ENCODE results near the gene SEZ6L2.

The SEZ6L2 gene

DNA sequence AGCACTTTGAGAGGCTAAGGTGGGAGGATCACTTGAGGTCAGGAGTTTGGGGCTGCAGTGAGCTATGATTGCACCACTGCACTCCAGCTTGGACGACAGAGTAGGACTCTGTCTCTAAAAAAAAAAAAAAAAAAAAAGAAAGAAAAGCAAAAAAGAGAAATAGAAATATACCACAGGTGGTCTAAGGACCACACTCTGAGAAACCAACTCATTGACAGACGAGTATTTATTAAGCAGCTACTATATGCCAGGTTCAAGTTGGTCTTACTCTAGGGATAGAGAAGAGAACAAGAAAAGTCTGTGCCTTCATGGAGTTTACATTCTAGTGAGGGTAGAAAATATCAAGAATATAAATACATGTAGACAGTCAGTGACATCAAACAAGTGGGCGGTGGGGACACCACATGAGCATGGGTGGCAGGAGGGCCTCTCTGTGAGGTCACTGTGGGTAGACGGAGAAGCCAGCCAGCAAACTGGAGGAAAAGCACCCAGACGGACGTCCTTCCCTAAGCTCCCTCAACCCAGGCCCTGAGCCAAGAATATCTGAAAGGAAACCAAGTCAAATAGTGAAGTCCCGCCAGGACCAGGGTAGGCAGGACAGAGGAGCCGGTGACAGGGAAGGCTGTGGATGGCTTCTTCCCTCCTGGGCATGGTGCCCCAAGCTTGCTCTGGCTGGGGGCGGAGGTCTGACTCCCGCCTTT is 41.1 kb downstream of the SEZ6L2 start:
- ChIA-PET POLR2A (interaction anchor here (0.9 kb wide), 1 partner anchor 30 kb away, joined by 3 read pairs; no protein-coding TSS in a partner anchor), CTCF (interaction anchor here (0.8 to 2.3 kb wide), 2 partner anchors 10 to 11 kb away, joined by 3 to 10 read pairs; no protein-coding TSS in a partner anchor)
- DNase-seq (ENCODE audit: extremely low spot score): no peak
- TF ChIP-seq L3MBTL2 (conservative IDR thresholded peaks at IDR 0.05) (no peak), ZNF384 (IDR thresholded peaks at IDR 0.05) (no peak), ELF4 (IDR thresholded peaks at IDR 0.05) (no peak), HDGF (IDR thresholded peaks at IDR 0.05; ENCODE audit: borderline replicate concordance) (no peak), SUZ12 (IDR thresholded peaks at IDR 0.05) (no peak), BHLHE40 (IDR thresholded peaks at IDR 0.05; ENCODE audit: borderline replicate concordance) (no peak), LEF1 (IDR thresholded peaks at IDR 0.05; ENCODE audit: borderline replicate concordance) (no peak), TARDBP (IDR thresholded peaks at IDR 0.05) (no peak)
- TF ChIP-seq, protein P1, sequence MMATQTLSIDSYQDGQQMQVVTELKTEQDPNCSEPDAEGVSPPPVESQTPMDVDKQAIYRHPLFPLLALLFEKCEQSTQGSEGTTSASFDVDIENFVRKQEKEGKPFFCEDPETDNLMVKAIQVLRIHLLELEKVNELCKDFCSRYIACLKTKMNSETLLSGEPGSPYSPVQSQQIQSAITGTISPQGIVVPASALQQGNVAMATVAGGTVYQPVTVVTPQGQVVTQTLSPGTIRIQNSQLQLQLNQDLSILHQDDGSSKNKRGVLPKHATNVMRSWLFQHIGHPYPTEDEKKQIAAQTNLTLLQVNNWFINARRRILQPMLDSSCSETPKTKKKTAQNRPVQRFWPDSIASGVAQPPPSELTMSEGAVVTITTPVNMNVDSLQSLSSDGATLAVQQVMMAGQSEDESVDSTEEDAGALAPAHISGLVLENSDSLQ (IDR thresholded peaks at IDR 0.05): no peak

DNA sequence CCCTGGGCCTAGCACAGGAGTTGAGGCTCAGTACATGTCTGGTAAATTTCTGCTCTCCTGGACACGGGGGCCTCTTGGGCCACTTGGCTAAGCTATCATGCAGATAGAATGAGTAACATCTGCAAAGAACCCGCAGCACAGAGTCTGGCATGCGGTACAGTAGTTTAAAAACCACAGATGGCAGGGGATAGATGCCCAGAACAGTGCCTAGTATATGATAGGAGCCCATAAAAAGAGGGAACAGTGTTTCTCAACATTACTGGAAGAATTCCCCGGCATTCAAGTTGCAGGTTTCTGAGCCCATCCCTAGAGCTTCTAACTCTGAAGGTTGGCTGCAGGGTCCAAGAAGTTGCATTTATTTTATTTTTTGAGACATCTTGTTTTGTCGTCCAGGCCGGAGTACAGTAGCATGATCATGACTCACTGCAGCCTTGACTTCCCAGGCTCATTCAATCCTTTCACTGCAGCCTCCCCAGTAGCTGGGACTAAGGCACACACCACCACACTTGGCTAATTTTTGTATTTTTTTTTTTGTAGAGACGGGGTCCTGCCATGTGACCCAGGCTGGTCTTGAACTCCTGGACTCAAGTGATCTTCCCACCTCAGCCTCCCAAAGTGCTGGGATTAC is 42.1 kb downstream of the SEZ6L2 start:
- CTCF ChIA-PET: interaction anchor here (2.3 kb wide), 1 partner anchor 9 kb away, joined by 10 read pairs; no protein-coding TSS in a partner anchor
- no peak for TF ChIP-seq SP1 (IDR thresholded peaks at IDR 0.05)
- TF ChIP-seq, protein P1 (IDR thresholded peaks at IDR 0.05): no peak
- no peak for TF ChIP-seq HDGF (IDR thresholded peaks at IDR 0.05; ENCODE audit: borderline replicate concordance)
- no peak for TF ChIP-seq SUZ12 (IDR thresholded peaks at IDR 0.05)
- no peak for TF ChIP-seq FOXA1 (IDR thresholded peaks at IDR 0.05)
- TF ChIP-seq ZNF384 (IDR thresholded peaks at IDR 0.05): no peak
- TF ChIP-seq LEF1 (IDR thresholded peaks at IDR 0.05; ENCODE audit: borderline replicate concordance): no peak
- POLR2A ChIA-PET: interaction anchor here (2.1 kb wide), 1 partner anchor 40 kb away, joined by 6 read pairs; no protein-coding TSS in a partner anchor
- no peak for DNase-seq (ENCODE audit: extremely low spot score)

DNA sequence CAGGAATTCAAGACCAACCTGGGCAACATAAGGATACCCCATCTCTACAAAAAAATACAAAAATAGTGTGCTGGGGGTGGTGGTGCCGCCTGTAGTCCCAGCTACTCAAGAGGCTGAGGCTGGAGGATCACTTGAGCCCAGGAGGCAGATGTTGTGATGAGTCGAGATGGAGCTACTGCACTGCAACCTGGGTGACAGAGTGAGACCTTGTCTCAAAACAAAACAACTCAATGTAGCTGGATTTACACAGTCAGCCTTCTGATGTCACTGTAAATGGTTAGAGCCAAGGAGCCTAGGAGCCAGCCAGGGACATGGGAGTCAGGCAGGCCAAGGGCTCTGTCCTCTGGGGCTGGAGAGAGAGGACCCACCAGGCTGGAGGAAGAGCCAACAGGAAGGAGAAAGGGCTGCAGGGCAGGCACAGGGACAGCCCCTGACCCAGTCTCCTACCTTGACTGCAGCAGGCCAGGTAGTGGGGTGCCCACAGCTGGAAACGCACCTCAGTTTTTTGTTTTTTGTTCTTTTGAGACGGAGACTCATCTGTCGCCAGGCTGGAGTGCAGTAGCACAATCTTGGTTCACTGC is 44.7 kb downstream of the SEZ6L2 start:
- POLR2A ChIA-PET: interaction anchor here (1.2 to 1.9 kb wide), 2 partner anchors 9 to 39 kb away, joined by 4 read pairs; partner anchors contain the start of genes CDIPT and PAGR1
- no peak for TF ChIP-seq NFRKB (IDR thresholded peaks at IDR 0.05)
- CTCF ChIA-PET: interaction anchor here (0.6 kb wide), 1 partner anchor 178 kb away, joined by 3 read pairs; no protein-coding TSS in a partner anchor
- no peak for DNase-seq (ENCODE audit: extremely low spot score)

DNA sequence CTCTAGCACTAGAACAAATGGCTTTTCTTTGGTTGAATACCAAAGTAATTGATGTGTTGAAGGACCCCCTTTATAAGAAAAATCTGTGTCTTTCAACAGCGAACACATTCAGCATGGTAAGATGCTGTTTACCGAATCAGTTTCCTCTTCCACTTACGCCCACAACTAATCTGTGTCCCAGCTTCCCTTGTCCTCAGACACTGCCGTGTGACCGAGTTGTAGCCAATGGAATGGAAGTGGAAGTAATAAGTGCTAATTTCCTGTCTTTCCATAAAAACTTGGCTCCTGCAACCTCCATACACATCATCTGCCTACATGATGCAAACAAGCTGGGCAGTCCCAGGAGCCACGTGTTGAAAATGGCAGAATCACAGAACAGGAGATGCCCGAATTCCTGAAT is 46.7 kb downstream of the SEZ6L2 start:
- TF ChIP-seq FOXA1 (IDR thresholded peaks at IDR 0.05): no peak
- no peak for TF ChIP-seq LEF1 (IDR thresholded peaks at IDR 0.05; ENCODE audit: borderline replicate concordance)
- no peak for TF ChIP-seq NFRKB (IDR thresholded peaks at IDR 0.05)
- POLR2A ChIA-PET: interaction anchor here (0.5 to 1.1 kb wide), 3 partner anchors 34 to 46 kb away, joined by 3 read pairs; no protein-coding TSS in a partner anchor

DNA sequence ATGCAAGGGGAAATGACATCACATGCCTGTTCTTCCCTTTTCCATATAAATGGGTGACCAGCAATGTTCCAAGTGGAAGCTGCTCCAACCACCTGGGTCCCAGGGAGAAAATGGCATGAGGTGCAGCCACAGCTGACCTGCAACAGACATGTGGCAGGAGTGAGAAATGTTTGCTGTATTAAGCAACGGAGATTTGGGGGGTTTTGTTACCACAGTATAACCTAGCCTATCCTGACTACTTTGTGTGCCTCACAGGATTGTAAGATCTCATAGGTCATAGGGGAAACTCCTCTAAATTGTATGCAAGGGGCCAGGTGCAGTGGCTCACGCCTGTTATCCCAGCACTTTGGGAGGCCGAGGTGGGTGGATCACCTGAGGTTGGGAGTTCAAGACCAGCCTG is 48.4 kb downstream of the SEZ6L2 start:
- CTCF ChIA-PET: interaction anchor here (0.9 kb wide), 1 partner anchor 31 kb away, joined by 4 read pairs; the partner anchor contains the start of gene MVP
- POLR2A ChIA-PET: interaction anchor here (1.2 kb wide), 2 partner anchors 44 to 168 kb away, joined by 3 to 5 read pairs; partner anchors contain the start of gene MAZ
- TF ChIP-seq, protein P1 (IDR thresholded peaks at IDR 0.05): no peak
- TF ChIP-seq NFRKB (IDR thresholded peaks at IDR 0.05) (no peak), TARDBP (IDR thresholded peaks at IDR 0.05) (no peak), L3MBTL2 (conservative IDR thresholded peaks at IDR 0.05) (no peak), BHLHE40 (IDR thresholded peaks at IDR 0.05; ENCODE audit: borderline replicate concordance) (no peak), HDGF (IDR thresholded peaks at IDR 0.05; ENCODE audit: borderline replicate concordance) (no peak), FOXM1 (IDR thresholded peaks at IDR 0.05; ENCODE audit: borderline replicate concordance) (no peak), SP1 (IDR thresholded peaks at IDR 0.05) (no peak), FOXA1 (IDR thresholded peaks at IDR 0.05) (no peak), ARNT (IDR thresholded peaks at IDR 0.05) (no peak), FOXK2 (IDR thresholded peaks at IDR 0.05) (no peak), LEF1 (IDR thresholded peaks at IDR 0.05; ENCODE audit: borderline replicate concordance) (no peak), CTBP1 (IDR thresholded peaks at IDR 0.05; ENCODE audit: borderline replicate concordance) (no peak), ZNF384 (IDR thresholded peaks at IDR 0.05) (no peak), ELF4 (IDR thresholded peaks at IDR 0.05) (no peak), SUZ12 (IDR thresholded peaks at IDR 0.05) (no peak)
- DNase-seq (ENCODE audit: extremely low spot score): no peak

More for the DNA sequence above, 46.7 kb downstream of the SEZ6L2 start:
- no peak for DNase-seq (ENCODE audit: extremely low spot score)
- CTCF ChIA-PET: no interaction called here

DNA sequence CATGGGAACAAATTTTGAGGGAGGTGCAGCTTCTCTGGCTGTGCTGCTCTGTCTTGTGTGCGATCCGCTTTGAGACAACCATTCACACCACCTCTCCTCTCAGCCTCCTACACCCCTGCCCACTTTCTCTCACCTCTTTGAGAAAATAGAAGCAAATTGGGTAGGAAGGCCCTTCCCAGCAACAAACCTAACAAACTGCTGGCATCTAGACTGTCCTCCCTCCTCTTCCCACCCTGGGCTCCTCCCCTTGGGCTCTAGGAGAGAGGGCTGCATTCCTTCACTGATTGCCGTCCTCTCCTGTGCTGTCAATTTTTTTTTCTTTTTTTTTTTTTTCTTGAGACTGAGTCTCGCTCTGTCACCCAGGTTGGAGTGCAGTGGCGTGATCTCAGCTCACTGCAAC is 49.8 kb downstream of the SEZ6L2 start:
- POLR2A ChIA-PET: interaction anchor here (1.4 to 4.9 kb wide), 5 partner anchors 33 to 77 kb away, joined by 5 to 32 read pairs (median 9); partner anchors contain the start of genes KCTD13, KIF22, MAZ and PAGR1

More for the DNA sequence above, 49.8 kb downstream of the SEZ6L2 start:
- CTCF ChIA-PET: interaction anchor here (0.6 to 3.6 kb wide), 11 partner anchors 11 to 719 kb away, joined by 3 to 53 read pairs (median 6); partner anchors contain the start of genes MVP and PAGR1
- no peak for DNase-seq (ENCODE audit: extremely low spot score)
- TF ChIP-seq FOXM1 (IDR thresholded peaks at IDR 0.05; ENCODE audit: borderline replicate concordance) (no peak), ZNF384 (IDR thresholded peaks at IDR 0.05) (peak; percentile 71)
